ENCODE data around the gene TNIK. TPM values are rescaled to one million over a fixed set of nuclear protein-coding genes. Genes with fewer than 3 reads are reported as not detected.

The TNIK gene
- total RNA-seq, 1 donor from 2014 or later, result 1.5 TPM

DNA sequence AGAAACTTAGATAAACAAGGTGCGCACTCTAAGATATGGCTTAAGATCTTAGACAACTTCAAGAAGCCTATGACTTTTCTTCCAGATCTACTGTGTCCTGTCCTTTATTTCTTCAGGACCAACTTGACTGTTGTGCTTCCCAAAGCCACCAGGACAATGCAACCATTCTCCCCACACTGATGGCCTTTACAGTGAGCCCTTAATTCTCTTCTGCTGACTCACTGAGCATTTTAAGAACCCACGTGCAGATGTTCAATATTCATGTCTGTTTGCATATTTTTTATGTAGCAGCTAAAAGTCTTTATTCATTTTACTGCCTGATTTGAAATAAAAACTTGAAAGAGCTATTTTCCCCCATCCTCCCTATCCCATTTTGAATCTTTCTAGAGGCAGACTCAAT is 330.4 kb downstream of the TNIK start:
- no peak for DNase-seq
- Mint-ChIP-seq H3K27ac (ENCODE audit: unreplicated experiment) (no peak overlapping the region), H3K9me3 (ENCODE audit: unreplicated experiment) (no peaks in the 10 kb centered on the region), H3K4me3 (ENCODE audit: unreplicated experiment) (no peak overlapping the region), H3K27me3 (ENCODE audit: unreplicated experiment) (peaks cover 1% of the 10 kb centered on the region), H3K36me3 (ENCODE audit: unreplicated experiment) (no peaks in the 10 kb centered on the region), H3K4me1 (ENCODE audit: low read depth, unreplicated experiment) (no peaks in the 10 kb centered on the region)
- TF ChIP-seq, protein P1, sequence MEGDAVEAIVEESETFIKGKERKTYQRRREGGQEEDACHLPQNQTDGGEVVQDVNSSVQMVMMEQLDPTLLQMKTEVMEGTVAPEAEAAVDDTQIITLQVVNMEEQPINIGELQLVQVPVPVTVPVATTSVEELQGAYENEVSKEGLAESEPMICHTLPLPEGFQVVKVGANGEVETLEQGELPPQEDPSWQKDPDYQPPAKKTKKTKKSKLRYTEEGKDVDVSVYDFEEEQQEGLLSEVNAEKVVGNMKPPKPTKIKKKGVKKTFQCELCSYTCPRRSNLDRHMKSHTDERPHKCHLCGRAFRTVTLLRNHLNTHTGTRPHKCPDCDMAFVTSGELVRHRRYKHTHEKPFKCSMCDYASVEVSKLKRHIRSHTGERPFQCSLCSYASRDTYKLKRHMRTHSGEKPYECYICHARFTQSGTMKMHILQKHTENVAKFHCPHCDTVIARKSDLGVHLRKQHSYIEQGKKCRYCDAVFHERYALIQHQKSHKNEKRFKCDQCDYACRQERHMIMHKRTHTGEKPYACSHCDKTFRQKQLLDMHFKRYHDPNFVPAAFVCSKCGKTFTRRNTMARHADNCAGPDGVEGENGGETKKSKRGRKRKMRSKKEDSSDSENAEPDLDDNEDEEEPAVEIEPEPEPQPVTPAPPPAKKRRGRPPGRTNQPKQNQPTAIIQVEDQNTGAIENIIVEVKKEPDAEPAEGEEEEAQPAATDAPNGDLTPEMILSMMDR (IDR thresholded peaks at IDR 0.05; ENCODE audit: partially characterized antibody, unreplicated experiment), result no peak

DNA sequence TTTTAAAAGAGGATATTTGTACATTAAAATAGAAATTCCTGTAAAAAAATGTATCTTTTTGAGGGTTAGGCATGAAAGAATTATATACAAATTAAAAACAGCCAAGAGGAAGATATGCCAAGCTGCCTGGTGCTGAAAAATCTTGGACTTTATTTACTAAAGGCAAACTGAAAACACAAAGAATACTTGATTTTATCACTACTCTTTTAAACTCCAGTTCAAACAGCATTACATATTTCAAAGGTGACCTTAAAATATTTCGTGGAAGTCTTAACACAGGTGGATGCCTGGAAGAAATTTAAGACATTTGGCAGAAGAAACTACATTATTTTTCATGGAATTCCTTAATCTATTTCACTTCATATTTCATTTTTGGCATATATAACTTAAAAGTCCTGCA is 332.6 kb downstream of the TNIK start:
- no peaks in the 10 kb centered on the region for H3K27me3 Mint-ChIP-seq (ENCODE audit: unreplicated experiment)
- DNase-seq, result no peak
- TF ChIP-seq, protein P1 (IDR thresholded peaks at IDR 0.05; ENCODE audit: partially characterized antibody, unreplicated experiment), result no peak
- H3K4me3 Mint-ChIP-seq (ENCODE audit: unreplicated experiment), result no peak overlapping the region
- no peaks in the 10 kb centered on the region for H3K4me1 Mint-ChIP-seq (ENCODE audit: low read depth, unreplicated experiment)
- H3K27ac Mint-ChIP-seq (ENCODE audit: unreplicated experiment), result no peak overlapping the region
- H3K36me3 Mint-ChIP-seq (ENCODE audit: unreplicated experiment), result no peaks in the 10 kb centered on the region
- no peaks in the 10 kb centered on the region for H3K9me3 Mint-ChIP-seq (ENCODE audit: unreplicated experiment)

DNA sequence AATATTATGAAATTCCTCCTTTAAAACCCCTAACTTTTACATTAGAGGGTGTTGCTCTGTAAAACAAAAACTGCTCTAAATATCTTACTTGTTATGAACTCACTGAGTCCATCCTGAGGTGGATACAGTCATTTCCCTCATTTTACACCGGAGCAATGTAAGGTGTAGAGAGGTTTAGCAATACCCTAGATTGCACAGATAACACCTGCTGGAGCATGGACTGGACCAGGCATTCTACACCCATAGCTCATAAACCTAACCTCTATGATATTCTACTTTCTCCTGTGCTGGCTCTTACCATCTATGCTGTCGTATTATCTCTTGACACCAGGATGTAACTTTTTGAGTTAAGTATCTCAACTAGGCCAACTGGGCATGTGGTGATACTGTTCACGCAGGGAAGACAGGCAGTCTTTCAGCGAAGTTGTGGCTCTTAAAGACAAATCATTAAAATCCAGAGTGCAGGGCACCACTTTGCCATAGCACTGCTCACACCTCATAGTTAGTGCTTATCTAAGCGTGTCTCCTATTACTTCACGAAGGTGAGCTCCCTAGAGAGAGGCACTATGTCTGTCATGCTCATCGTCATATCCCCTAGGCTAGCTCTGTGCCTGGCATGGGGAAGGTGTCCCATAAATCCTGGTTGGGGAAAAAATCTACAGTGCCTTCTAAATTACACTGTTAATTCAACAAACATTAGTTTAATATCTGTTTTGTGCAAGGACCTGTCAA is 333.6 kb downstream of the TNIK start:
- Mint-ChIP-seq H3K27ac (ENCODE audit: unreplicated experiment) (no peak overlapping the region), H3K9me3 (ENCODE audit: unreplicated experiment) (no peaks in the 10 kb centered on the region), H3K4me3 (ENCODE audit: unreplicated experiment) (no peak overlapping the region), H3K36me3 (ENCODE audit: unreplicated experiment) (no peaks in the 10 kb centered on the region), H3K4me1 (ENCODE audit: low read depth, unreplicated experiment) (no peaks in the 10 kb centered on the region), H3K27me3 (ENCODE audit: unreplicated experiment) (no peaks in the 10 kb centered on the region)
- TF ChIP-seq, protein P1 (IDR thresholded peaks at IDR 0.05; ENCODE audit: partially characterized antibody, unreplicated experiment), result no peak
- no peak for DNase-seq

DNA sequence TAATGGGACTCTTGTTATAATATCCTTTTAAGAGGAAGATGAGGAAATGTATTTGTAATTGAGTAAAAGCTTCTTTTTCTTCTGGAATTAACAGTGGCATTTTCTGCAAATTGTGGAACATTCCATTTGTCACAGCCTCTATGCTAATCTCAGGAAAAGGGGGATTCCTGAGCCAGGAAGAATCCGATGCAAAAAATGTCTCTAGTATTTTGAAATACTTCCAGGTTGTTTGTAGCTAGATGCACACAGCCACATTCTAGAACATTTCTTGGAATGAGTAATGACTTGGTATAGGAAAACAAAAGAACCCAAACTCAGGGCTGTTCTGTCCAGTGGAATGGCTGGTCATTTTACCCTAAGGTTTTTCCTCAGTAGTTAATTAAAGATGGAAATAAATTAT is 335.2 kb downstream of the TNIK start:
- no peak for DNase-seq
- Mint-ChIP-seq H3K4me3 (ENCODE audit: unreplicated experiment) (no peak overlapping the region), H3K27ac (ENCODE audit: unreplicated experiment) (no peak overlapping the region), H3K4me1 (ENCODE audit: low read depth, unreplicated experiment) (no peaks in the 10 kb centered on the region), H3K9me3 (ENCODE audit: unreplicated experiment) (no peaks in the 10 kb centered on the region), H3K36me3 (ENCODE audit: unreplicated experiment) (no peaks in the 10 kb centered on the region), H3K27me3 (ENCODE audit: unreplicated experiment) (no peaks in the 10 kb centered on the region)
- TF ChIP-seq, protein P1 (IDR thresholded peaks at IDR 0.05; ENCODE audit: partially characterized antibody, unreplicated experiment), result no peak

DNA sequence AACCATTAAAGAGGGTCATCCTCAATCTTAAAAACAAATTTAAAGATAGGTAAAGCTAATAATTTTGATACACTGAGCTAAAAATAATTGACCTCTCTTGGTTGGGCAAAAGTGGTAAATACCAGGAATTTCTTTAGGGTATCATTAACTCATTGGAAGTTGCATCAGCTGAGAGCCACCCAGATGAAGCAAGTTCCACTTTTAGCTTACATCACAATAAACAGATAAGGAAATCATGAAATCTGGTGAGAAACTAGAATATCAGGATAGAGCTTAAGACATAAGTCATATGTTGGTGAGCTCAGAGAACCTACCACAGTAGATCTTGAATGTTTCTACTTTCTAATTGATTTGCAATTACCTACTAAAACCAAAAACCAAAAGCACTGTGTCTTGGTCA is 336.3 kb downstream of the TNIK start:
- Mint-ChIP-seq H3K4me3 (ENCODE audit: unreplicated experiment) (no peak overlapping the region), H3K36me3 (ENCODE audit: unreplicated experiment) (no peaks in the 10 kb centered on the region), H3K27ac (ENCODE audit: unreplicated experiment) (no peak overlapping the region), H3K9me3 (ENCODE audit: unreplicated experiment) (no peaks in the 10 kb centered on the region), H3K27me3 (ENCODE audit: unreplicated experiment) (no peaks in the 10 kb centered on the region), H3K4me1 (ENCODE audit: low read depth, unreplicated experiment) (no peaks in the 10 kb centered on the region)
- DNase-seq, result no peak
- TF ChIP-seq, protein P1 (IDR thresholded peaks at IDR 0.05; ENCODE audit: partially characterized antibody, unreplicated experiment), result no peak

All from glutamatergic neuron (in vitro differentiated cells).